HG03354 (cell line): Measurements from ENCODE around the gene SUPT4H1.

Experiments used
- ATAC-seq: cut with Tn5 transposase; IDR thresholded peaks from one replicate; pipeline ENCODE4 v1.9.1; 2021; ENCODE audit warnings: mild to moderate bottlenecking; ENCODE audit not compliant: unreplicated experiment, poor library complexity, severe bottlenecking

Gene SUPT4H1

DNA sequence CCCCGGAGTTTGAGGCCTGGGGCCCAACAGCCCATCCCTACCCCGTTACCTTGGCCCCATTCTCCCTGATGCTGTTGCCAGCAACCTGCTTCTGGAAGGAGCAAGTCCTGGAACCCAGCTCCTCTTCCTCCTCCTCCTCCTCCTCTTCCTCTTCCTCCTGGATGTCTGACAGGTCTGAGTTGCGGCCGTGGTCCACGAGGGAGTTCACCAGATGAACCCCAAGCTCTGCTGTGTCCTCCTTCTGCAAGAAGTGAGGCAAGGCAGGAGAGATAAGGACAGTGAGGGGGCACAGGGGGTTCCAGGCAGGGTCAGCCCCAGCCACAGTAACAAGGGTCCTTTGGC lies 42.1 kb downstream of the SUPT4H1 start:
- ATAC-seq, result no peak

GRCh38 chr17:58308985-58309917 lies 42.8 kb downstream of the SUPT4H1 start:
- no peak for ATAC-seq

DNA sequence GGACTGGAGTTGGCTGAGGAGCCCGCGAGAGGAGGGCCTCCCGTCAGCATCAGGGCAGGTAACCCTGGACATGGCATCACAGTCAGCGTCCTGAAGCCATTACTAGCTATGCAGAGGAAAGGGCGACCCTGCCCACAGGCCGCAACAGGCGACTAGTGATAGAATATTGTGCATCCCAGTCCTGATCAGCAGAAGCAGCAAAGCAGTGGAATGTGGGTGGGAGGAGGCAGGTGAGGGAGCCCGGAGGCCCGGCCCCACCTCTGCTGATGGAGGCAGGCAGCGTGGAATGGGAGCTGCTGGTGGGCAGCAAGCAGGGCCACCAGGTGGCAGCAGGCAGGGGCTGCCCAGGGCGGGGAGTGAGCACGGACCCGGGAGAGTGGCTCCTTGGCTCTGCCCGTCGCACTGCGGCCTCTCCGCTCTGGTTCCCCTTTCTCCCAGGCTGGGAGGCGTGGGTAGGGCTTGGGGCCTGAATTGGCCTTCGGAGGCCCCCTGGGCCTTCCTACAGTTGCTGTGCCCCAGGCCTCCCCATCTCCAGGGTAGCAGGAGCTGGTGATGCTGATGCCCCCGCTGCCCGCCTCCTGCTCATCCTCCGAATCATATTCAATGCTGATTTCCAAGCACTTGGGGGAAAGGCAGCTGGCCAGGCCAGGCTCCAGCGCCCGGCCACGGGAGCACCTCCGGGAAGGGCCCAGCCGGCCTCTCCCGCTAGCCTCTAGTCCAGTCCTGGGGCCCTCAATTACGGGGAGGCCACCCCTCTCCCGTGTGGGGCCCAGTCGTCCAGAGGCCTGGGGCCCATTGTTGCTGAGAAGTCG lies 43.6 kb downstream of the SUPT4H1 start:
- no peak for ATAC-seq

- ATAC-seq, result no peak
These were observed 44.4 kb downstream of the SUPT4H1 start for GRCh38 chr17:58307468-58308172.

GRCh38 chr17:58306131-58306951 lies 45.7 kb downstream of the SUPT4H1 start:
- no peak for ATAC-seq

GRCh38 chr17:58305626-58306025 lies 46.4 kb downstream of the SUPT4H1 start:
- ATAC-seq, result no peak

- ATAC-seq, result no peak
These were observed 47.1 kb downstream of the SUPT4H1 start for GRCh38 chr17:58304750-58305486.

DNA sequence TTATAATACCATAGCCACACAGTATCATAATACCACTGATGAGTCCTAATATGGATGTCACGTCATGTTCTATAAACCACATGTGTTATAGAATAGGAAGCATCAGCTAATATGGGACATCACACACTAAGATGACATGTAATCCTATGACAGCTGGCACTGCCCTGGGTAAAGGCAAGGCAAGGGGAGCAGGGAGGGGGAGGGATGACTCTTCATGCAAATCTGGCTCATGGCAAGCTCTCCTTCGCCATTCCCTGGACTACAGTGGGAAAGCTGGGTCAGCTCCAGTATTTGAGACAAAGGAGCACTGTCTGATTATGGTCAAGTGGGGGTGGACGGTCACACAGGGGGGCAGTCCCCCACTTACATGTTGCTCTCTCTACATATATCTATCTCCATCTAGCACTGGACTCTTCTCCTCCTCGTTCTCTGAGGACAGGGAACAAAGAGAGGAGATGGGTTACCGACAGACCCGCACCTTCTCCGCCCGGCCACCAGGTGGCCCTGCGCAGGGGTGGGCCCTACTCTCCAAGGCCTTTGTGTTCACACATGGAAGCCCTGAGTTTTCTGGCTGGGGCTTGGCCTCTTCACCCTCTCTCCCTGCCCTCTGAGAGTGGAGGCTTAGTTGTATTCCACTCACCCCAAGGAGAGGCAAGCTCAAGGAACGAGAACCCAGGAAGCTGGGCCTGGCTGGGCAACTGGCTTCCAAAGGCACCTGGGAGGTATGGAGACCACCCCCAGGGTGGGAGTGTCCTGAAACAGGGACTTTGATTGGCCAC lies 47.8 kb downstream of the SUPT4H1 start:
- peak; percentile 55 for ATAC-seq

DNA sequence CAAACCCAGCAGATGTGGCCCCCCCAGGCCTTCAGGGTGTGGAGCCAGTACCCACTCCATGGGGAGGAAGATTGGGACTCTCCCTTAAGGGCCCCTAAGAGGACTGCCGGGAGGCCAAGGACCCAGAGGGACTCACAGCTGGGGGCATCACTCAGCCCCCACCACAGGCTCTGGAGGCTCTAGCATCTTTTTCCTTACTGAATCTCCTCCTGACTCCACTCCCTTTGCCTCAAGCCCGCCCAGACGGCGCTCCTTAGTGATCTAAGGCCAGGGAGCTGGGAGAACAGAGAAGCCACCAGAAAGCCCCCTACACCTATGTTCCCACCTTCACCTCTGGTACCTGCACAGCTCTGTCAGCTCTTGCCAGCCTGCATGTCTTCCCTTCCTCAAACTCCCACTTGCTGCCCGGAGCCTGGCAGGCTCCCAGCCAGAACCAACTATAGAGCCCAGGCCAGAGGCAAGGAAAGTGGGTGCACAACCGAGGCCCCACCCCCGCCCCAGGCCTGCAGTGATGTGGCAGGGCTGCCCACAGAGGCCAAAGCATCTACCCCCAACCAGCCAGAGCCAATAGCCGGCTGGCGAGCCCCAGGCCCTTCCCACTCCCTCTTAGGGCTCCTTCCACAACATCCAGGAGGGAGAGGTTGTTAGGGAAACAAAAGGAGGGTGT lies 48.9 kb downstream of the SUPT4H1 start:
- no peak for ATAC-seq

DNA sequence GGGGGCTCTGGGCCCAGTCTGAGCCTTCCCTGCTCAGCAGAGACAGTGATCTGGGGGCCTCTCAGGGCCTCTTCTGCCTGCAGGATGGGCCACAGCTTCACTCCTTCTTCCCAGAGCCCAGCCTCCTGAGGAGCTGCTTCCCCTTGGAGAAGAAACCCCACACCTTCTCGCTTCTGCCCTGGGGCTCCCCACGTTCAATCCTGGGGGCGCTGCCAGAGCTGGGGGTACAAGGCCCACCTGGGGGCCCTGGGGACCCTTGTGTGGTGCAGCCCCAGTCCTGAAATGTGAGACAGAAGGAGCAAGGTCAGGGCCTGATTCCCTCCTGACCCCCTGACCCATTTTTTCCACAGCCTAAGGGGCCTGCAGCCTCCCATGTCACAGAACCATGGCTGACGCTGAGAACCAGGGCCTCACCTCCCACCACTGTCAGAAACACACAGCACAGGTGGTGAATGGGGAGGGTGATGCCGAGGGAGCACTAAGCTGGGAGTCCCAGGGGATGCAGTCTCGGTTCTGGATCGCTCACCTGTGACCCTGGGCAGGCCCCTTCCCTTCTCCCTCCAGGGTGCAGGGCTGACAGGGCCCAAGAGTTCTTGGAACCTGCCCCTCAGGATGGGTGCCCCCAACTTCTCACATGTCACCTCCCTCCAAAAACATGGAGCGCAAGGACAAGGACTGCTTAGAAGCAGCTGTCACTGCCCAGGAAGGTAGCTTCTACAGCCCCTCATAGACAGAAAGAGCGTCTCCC lies 49.7 kb downstream of the SUPT4H1 start:
- no peak for ATAC-seq

DNA sequence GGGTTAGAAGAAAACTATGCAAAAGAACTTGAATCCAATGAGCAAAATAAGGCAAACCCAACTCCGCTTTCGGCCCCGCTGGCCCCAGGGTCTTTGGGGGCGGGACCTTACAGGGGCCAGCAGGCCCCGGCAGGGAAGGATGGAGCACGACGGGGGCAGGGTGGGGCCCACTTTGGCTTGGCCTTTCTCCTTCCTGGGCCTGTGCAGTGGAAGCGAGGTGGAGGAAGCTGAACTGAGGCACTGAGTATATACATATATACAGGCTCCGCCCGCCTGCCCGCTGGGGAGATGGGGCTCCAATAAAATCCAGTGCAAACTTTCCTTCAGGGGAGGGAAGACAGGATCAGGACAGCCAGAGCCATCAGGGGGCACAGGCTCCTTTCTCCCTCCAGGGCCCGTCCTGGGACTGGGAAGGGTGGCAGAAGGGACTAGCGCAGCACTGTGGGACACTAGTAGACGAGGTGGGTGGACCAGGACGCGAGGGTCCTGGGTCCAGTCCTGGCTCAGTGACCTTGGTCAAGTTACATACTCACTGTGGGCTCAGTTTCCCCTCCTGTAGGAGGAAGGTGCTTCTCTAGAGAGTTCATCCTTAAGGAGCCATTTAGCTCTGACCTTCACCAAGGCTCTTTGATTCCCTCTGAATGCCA lies 50.4 kb downstream of the SUPT4H1 start:
- ATAC-seq, result no peak

GRCh38 chr17:58300336-58300735 lies 51.7 kb downstream of the SUPT4H1 start:
- ATAC-seq, result no peak
